CD14-positive monocyte (primary cell): Measurements from ENCODE around the gene CACNA1C. TPM values are rescaled to one million over a fixed set of nuclear protein-coding genes. Genes with fewer than 3 reads are reported as not detected.

Experiments
- DNase-seq, 3 donors: peaks; one replicate each; pipeline ENCODE4 v3.0.0-alpha.2; 2011 to 2022
- H2AFZ ChIP-seq: 2 replicates; pipeline ENCODE4 v1.6.0; 2012; ENCODE audit warnings: mild to moderate bottlenecking, low read depth, low read length, inconsistent platforms; ENCODE audit not compliant: insufficient read depth, poor library complexity, severe bottlenecking
- H3K27ac ChIP-seq, 2 donors: 1 replicate in 1 of 2; 2 replicates in 1 of 2; pipeline ENCODE4 v1.5.1; 2012 to 2013; ENCODE audit warnings: low read length in 2 of 2, control low read depth in 1 of 2, inconsistent platforms in 1 of 2, low read depth in 1 of 2, mild to moderate bottlenecking in 1 of 2
- H3K27me3 ChIP-seq, 2 donors: one replicate each; pipeline versions ENCODE4 v1.6.0 to v1.6.1; 2011 to 2013; ENCODE audit warnings: low read length in 2 of 2; ENCODE audit not compliant: control insufficient read depth in 2 of 2, insufficient read depth in 2 of 2
- H3K36me3 ChIP-seq, 2 donors: replicated peaks in 1 of 2; 1 replicate in 1 of 2; 2 replicates in 1 of 2; pipeline versions ENCODE4 v1.5.1 to v1.6.1; 2012 to 2013; ENCODE audit warnings: low read length in 2 of 2, control low read depth in 1 of 2, inconsistent platforms in 1 of 2, mild to moderate bottlenecking in 1 of 2; ENCODE audit not compliant: insufficient read depth in 2 of 2, control insufficient read depth in 1 of 2
- H3K4me1 ChIP-seq, 2 donors: 1 replicate in 1 of 2; 2 replicates in 1 of 2; pipeline versions ENCODE4 v1.5.1 to v1.6.1; 2012 to 2013; ENCODE audit warnings: low read length in 2 of 2, control low read depth in 1 of 2, inconsistent platforms in 1 of 2, mild to moderate bottlenecking in 1 of 2, moderate library complexity in 1 of 2; ENCODE audit not compliant: insufficient read depth in 2 of 2, control insufficient read depth in 1 of 2
- H3K4me2 ChIP-seq: replicated peaks from 2 replicates; pipeline ENCODE3; 2012; ENCODE audit warnings: low read length, moderate library complexity, mild to moderate bottlenecking; ENCODE audit not compliant: poor library complexity, severe bottlenecking; ENCODE audit errors: extremely low read depth
- H3K4me3 ChIP-seq, 3 experiments: fragments of 200-600 bp in 1 of 3; sonication (generic) in 1 of 3; replicated peaks in 1 of 3; 1 replicate in 2 of 3; 2 replicates in 1 of 3; pipeline ENCODE4 v1.5.1; 2011 to 2013; ENCODE audit warnings: low read length in 3 of 3, mild to moderate bottlenecking in 3 of 3, control low read depth in 2 of 3, low read depth in 2 of 3, inconsistent platforms in 1 of 3, moderate library complexity in 1 of 3
- H3K79me2 ChIP-seq: 2 replicates; pipeline ENCODE4 v1.6.0; 2012; ENCODE audit warnings: mild to moderate bottlenecking, control low read depth, inconsistent platforms, low read length, moderate library complexity; ENCODE audit not compliant: insufficient read depth
- H3K9ac ChIP-seq: 2 replicates; pipeline ENCODE4 v1.6.0; 2017; ENCODE audit warnings: low read length, mild to moderate bottlenecking; ENCODE audit not compliant: insufficient read depth, poor library complexity, severe bottlenecking
- H3K9me3 ChIP-seq, 2 donors: replicated peaks in 1 of 2; 1 replicate in 1 of 2; 2 replicates in 1 of 2; pipeline versions ENCODE4 v1.5.1 to v1.6.1; 2012 to 2013; ENCODE audit warnings: low read length in 2 of 2, control low read depth in 1 of 2; ENCODE audit not compliant: control insufficient read depth in 1 of 2, insufficient read depth in 1 of 2
- H4K20me1 ChIP-seq: 2 replicates; pipeline ENCODE4 v1.6.0; 2012; ENCODE audit warnings: mild to moderate bottlenecking, low read length, control low read depth, moderate library complexity; ENCODE audit not compliant: insufficient read depth
- H3K27ac Mint-ChIP-seq, 7 donors: one replicate each; pipeline ENCODE4 v1.8.0; 2020; ENCODE audit warnings: mild to moderate bottlenecking in 7 of 7, mixed read lengths in 7 of 7, moderate library complexity in 6 of 7, inconsistent platforms in 2 of 7
- H3K27me3 Mint-ChIP-seq, 3 donors: one replicate each; pipeline ENCODE4 v1.8.0; 2021 to 2022; ENCODE audit warnings: low read depth in 3 of 3, mild to moderate bottlenecking in 3 of 3, mixed read lengths in 3 of 3, moderate library complexity in 3 of 3, inconsistent platforms in 1 of 3
- H3K36me3 Mint-ChIP-seq, 2 donors: one replicate each; pipeline ENCODE4 v1.8.0; 2020; ENCODE audit warnings: mixed read lengths in 2 of 2, inconsistent platforms in 1 of 2, mild to moderate bottlenecking in 1 of 2
- H3K4me1 Mint-ChIP-seq: one replicate; pipeline ENCODE4 v1.8.0; 2020; ENCODE audit warnings: mild to moderate bottlenecking, mixed read lengths
- H3K4me3 Mint-ChIP-seq, 2 donors: one replicate each; pipeline ENCODE4 v1.8.0; 2020; ENCODE audit warnings: mild to moderate bottlenecking in 2 of 2, mixed read lengths in 2 of 2, moderate library complexity in 1 of 2
- H3K9me3 Mint-ChIP-seq, 7 donors: one replicate each; pipeline ENCODE4 v1.8.0; 2020 to 2022; ENCODE audit warnings: mixed read lengths in 7 of 7, mild to moderate bottlenecking in 6 of 7, moderate library complexity in 6 of 7, inconsistent platforms in 2 of 7
- WGBS: methylation state at CpG from one replicate; pipeline ENCODE4 v1.1.5; 2013; ENCODE audit warnings: missing lambda C conversion rate; ENCODE audit not compliant: insufficient coverage; 5-methylcytosine and 5-hydroxymethylcytosine counted together
- intact Hi-C, 2 donors: fragments of 100-400 bp; cut with micrococcal nuclease; formaldehyde crosslinking; loops; one replicate each; pipeline versions ENCODE4 v1.15.0 to v1.15.1; 2023
- polyA plus RNA-seq, 3 donors: library from polyadenylated mRNA; depleted of rRNA in 1 of 3; unstranded in 2 of 3; stranded (reverse) in 1 of 3; fragments of 300-500 nt in 2 of 3; fragments of >200 nt in 1 of 3; fragmentation: Illumina TruSeq in 2 of 3; gene quantifications; 1 replicate in 2 of 3; 2 replicates in 1 of 3; pipeline ENCODE4 v1.2.3, GENCODE V29; 2012 to 2021
- TF ChIP-seq, protein P1 (sequence below): fragments of 200-600 bp; IDR thresholded peaks from one replicate; pipeline ENCODE4 v1.8.0; 2022; ENCODE audit warnings: antibody characterized with exemption, mild to moderate bottlenecking

CACNA1C gene
- polyA plus RNA-seq, 3 donors: not detected

- H3K4me3 Mint-ChIP-seq: no peak overlapping the region
- WGBS: 92% methylated on average over 5 of the region's 5 CpGs
- no peaks in the 10 kb centered on the region for H3K9me3 ChIP-seq
- no peaks in the 10 kb centered on the region for H3K36me3 Mint-ChIP-seq
- H3K27me3 ChIP-seq: no peaks in the 10 kb centered on the region
- intact Hi-C loops: no loop called here
- H3K4me2 ChIP-seq: no peak overlapping the region
- no peak overlapping the region for H3K27ac Mint-ChIP-seq
- TF ChIP-seq, protein P1, sequence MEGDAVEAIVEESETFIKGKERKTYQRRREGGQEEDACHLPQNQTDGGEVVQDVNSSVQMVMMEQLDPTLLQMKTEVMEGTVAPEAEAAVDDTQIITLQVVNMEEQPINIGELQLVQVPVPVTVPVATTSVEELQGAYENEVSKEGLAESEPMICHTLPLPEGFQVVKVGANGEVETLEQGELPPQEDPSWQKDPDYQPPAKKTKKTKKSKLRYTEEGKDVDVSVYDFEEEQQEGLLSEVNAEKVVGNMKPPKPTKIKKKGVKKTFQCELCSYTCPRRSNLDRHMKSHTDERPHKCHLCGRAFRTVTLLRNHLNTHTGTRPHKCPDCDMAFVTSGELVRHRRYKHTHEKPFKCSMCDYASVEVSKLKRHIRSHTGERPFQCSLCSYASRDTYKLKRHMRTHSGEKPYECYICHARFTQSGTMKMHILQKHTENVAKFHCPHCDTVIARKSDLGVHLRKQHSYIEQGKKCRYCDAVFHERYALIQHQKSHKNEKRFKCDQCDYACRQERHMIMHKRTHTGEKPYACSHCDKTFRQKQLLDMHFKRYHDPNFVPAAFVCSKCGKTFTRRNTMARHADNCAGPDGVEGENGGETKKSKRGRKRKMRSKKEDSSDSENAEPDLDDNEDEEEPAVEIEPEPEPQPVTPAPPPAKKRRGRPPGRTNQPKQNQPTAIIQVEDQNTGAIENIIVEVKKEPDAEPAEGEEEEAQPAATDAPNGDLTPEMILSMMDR: no peak
- no peak overlapping the region for H3K9ac ChIP-seq
- peaks cover 0 to 7% (median 0%) of the 10 kb centered on the region in 7 donors for H3K9me3 Mint-ChIP-seq
- H3K4me3 ChIP-seq: no peak overlapping the region
- H2AFZ ChIP-seq: no peak overlapping the region
- H4K20me1 ChIP-seq: no peaks in the 10 kb centered on the region
- no peaks in the 10 kb centered on the region for H3K79me2 ChIP-seq
- no peak for DNase-seq
- H3K4me1 Mint-ChIP-seq: peaks cover 24% of the 10 kb centered on the region
- H3K27ac ChIP-seq: no peak overlapping the region
- H3K27me3 Mint-ChIP-seq: peaks cover 0 to 4% (median 2%) of the 10 kb centered on the region in 3 donors
- no peaks in the 10 kb centered on the region for H3K36me3 ChIP-seq
- H3K4me1 ChIP-seq: peaks cover 28 to 32% of the 10 kb centered on the region in 2 donors
Measured at GRCh38 chr12:2503036-2503435, 450.2 kb downstream of the CACNA1C start.

DNA sequence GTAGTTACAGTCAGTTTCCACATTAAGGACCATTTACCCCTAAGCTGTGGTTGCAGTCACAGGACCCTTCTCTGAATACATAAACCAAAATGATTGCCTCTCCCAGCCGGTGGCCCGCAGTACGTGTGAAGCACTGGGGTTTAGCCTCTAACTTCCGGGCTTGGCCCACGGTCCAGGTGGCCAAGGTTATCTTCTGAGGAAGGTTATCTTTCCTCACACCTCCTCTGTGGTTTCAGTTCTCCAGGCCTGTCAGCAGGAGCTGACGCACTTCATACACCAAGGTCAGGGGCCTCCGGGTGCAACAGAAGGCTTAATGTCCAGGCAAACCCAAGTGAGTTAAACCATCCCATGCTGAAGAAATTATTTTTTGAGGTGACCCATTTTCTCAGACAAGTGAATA lies 451.0 kb downstream of the CACNA1C start:
- TF ChIP-seq, protein P1: no peak
- Mint-ChIP-seq H3K27ac (no peak overlapping the region), H3K4me3 (no peak overlapping the region), H3K9me3 (peaks cover 0 to 7% (median 0%) of the 10 kb centered on the region in 7 donors), H3K36me3 (no peaks in the 10 kb centered on the region), H3K27me3 (peaks cover 0 to 4% (median 2%) of the 10 kb centered on the region in 3 donors), H3K4me1 (peaks cover 24% of the 10 kb centered on the region)
- H3K4me1 ChIP-seq: peaks cover 28 to 32% of the 10 kb centered on the region in 2 donors
- H3K9me3 ChIP-seq: no peaks in the 10 kb centered on the region
- H3K27ac ChIP-seq: no peak overlapping the region
- no peak overlapping the region for H3K4me2 ChIP-seq
- WGBS: 80% methylated on average over 2 of the region's 7 CpGs
- H3K9ac ChIP-seq: no peak overlapping the region
- DNase-seq: no peak
- H3K79me2 ChIP-seq: no peaks in the 10 kb centered on the region
- intact Hi-C loops: no loop called here
- H3K36me3 ChIP-seq: no peaks in the 10 kb centered on the region
- H4K20me1 ChIP-seq: no peaks in the 10 kb centered on the region
- no peak overlapping the region for H2AFZ ChIP-seq
- no peaks in the 10 kb centered on the region for H3K27me3 ChIP-seq
- no peak overlapping the region for H3K4me3 ChIP-seq
